ENCODE data around the gene SGCG.

The SGCG gene

GRCh38 chr13:23325191-23325590 is 144.4 kb downstream of the SGCG start:
- no peak for TF ChIP-seq TAF1 (IDR thresholded peaks at IDR 0.05; ENCODE audit: borderline replicate concordance, insufficient read depth, low read length)
- no peak for TF ChIP-seq POLR2AphosphoS5 (IDR thresholded peaks at IDR 0.05; ENCODE audit: low read depth, low read length)

DNA sequence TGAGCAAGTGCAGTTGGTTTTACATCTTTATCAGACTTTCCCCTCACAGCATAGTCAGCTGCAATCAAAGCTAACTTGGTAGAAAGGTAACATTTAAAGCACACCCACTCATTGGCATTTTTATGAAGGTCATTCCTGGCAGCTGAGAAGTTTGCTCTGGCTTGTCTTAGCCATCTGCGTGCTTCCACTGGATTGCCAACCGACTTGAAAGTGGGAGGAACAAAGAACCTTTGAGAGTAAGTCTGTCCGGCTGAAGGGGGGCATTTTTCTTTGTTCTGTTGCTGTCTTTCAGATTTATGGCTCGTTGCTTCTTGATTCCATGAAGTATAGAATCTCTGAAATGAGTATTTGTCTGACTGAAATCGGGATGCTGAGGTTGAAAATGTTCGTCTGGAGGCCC is 149.6 kb downstream of the SGCG start:
- no peak for TF ChIP-seq FOXP2 (optimal IDR thresholded peaks at IDR 0.05; ENCODE audit: borderline replicate concordance, extremely low read depth, extremely low read length, insufficient read depth)

GRCh38 chr13:23339225-23339624 is 158.4 kb downstream of the SGCG start:
- TF ChIP-seq SIN3A (IDR thresholded peaks at IDR 0.05; ENCODE audit: borderline replicate concordance, insufficient read depth, low read length): no peak
- no peak for TF ChIP-seq FOXP2 (optimal IDR thresholded peaks at IDR 0.05; ENCODE audit: borderline replicate concordance, extremely low read depth, extremely low read length, insufficient read depth)
- TF ChIP-seq REST (IDR thresholded peaks at IDR 0.05; ENCODE audit: insufficient read depth in 1 of 2, low read depth in 2 of 2, low read length in 2 of 2): no peak

- no peak for TF ChIP-seq REST (IDR thresholded peaks at IDR 0.05; ENCODE audit: insufficient read depth in 1 of 2, low read depth in 2 of 2, low read length in 2 of 2)
- TF ChIP-seq TAF1 (IDR thresholded peaks at IDR 0.05; ENCODE audit: borderline replicate concordance, insufficient read depth, low read length): no peak
- no peak for TF ChIP-seq POLR2AphosphoS5 (IDR thresholded peaks at IDR 0.05; ENCODE audit: low read depth, low read length)
- TF ChIP-seq FOXP2 (optimal IDR thresholded peaks at IDR 0.05; ENCODE audit: borderline replicate concordance, extremely low read depth, extremely low read length, insufficient read depth): no peak
- TF ChIP-seq SIN3A (IDR thresholded peaks at IDR 0.05; ENCODE audit: borderline replicate concordance, insufficient read depth, low read length): no peak
These were observed 164.3 kb downstream of the SGCG start for GRCh38 chr13:23344931-23345595.

DNA sequence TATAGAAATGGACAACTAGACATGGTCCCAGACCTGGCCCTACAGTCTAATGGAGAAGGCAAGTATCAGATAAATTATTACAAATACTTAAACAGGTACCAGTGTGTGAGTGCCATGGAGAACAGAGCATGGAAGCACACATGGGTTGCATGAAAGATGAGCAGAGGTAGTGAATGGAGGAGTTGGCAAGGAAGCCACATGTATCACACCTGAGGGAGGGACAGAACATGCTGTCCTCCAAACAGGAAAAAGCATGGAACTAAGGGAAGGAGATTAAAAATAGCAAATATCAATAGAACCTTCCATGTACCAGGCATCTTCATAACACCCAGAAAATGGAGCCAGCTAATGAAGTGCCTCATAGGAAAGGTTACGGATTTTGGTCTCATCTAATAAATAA is 166.8 kb downstream of the SGCG start:
- TF ChIP-seq TAF1 (IDR thresholded peaks at IDR 0.05; ENCODE audit: borderline replicate concordance, insufficient read depth, low read length) (no peak), FOXP2 (optimal IDR thresholded peaks at IDR 0.05; ENCODE audit: borderline replicate concordance, extremely low read depth, extremely low read length, insufficient read depth) (no peak), SIN3A (IDR thresholded peaks at IDR 0.05; ENCODE audit: borderline replicate concordance, insufficient read depth, low read length) (no peak), POLR2AphosphoS5 (IDR thresholded peaks at IDR 0.05; ENCODE audit: low read depth, low read length) (no peak), REST (IDR thresholded peaks at IDR 0.05; ENCODE audit: insufficient read depth in 1 of 2, low read depth in 2 of 2, low read length in 2 of 2) (no peak)

DNA sequence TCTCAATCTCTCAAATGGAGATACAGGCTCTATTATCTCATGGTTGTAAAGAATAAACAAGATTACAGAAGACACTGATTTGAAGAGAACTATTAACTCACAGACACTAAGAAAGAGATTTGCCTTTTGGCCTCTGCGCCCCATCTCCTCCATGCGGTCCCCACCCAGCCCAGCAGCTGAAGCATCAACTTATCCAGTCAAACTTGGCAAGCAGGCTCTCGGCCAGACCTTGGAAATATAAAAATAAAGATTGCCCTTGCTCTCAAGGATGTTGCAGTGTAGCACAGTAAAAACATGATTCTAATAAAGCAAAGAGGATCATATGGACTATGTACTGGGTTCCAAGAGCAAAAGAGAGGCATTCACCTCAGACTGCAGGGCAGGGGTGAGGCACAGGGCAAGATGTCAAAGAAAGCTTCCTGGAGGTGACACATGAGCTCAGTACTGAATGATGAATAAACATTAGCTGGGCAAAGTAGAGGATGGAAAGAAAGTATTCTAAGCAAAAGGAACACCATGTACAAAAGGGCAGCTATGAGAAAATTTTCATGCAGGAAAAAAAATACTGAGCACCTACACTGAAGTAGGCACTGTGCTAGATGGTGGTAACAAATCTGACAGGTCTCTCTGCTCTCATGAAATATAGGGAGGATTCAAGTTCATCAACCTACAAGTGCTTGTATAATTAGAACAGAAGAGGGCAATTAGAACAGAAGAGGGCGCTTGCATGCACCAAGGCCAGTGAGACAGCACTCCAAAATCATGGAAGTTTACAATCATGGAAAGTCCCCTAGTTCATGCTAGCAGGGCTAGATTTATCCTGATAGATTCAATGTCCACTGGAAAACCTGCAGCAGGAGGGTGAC is 167.7 kb downstream of the SGCG start:
- no peak for TF ChIP-seq REST (IDR thresholded peaks at IDR 0.05; ENCODE audit: insufficient read depth in 1 of 2, low read depth in 2 of 2, low read length in 2 of 2)
- no peak for TF ChIP-seq POLR2AphosphoS5 (IDR thresholded peaks at IDR 0.05; ENCODE audit: low read depth, low read length)
- no peak for TF ChIP-seq FOXP2 (optimal IDR thresholded peaks at IDR 0.05; ENCODE audit: borderline replicate concordance, extremely low read depth, extremely low read length, insufficient read depth)
- TF ChIP-seq TAF1 (IDR thresholded peaks at IDR 0.05; ENCODE audit: borderline replicate concordance, insufficient read depth, low read length): no peak
- TF ChIP-seq SIN3A (IDR thresholded peaks at IDR 0.05; ENCODE audit: borderline replicate concordance, insufficient read depth, low read length): no peak
